WTC11 (cell line): ENCODE measurements around the gene IGFN1. TPM values are rescaled to one million over a fixed set of nuclear protein-coding genes. Genes with fewer than 3 reads are reported as not detected.

Experiments
- ATAC-seq: fragments of 200-7000 bp; cut with Tn5 transposase; 2 replicates; pipeline ENCODE4 v1.10.0; 2021; ENCODE audit warnings: mild to moderate bottlenecking, moderate library complexity
- CTCF ChIA-PET: fragments of 300-600 bp; sonication (Branson Sonifier 250); formaldehyde crosslinking; loops from one replicate; lab custom pipeline; 2021; ENCODE audit warnings: antibody characterized with exemption; lab: Charles Lee
- POLR2A ChIA-PET: fragments of 350-600 bp; sonication (Branson Sonifier 250); formaldehyde crosslinking; loops from one replicate; lab custom pipeline; 2021; ENCODE audit warnings: antibody characterized with exemption; lab: Charles Lee
- DNase-seq: peaks from one replicate; pipeline ENCODE4 v3.0.0; 2021; ENCODE audit warnings: low spot score
- H3K27ac Mint-ChIP-seq: 2 replicates; pipeline ENCODE4 v1.8.0; 2021; ENCODE audit warnings: mixed read lengths
- H3K27me3 Mint-ChIP-seq: 2 replicates; pipeline ENCODE4 v1.8.0; 2021; ENCODE audit warnings: low read depth, mild to moderate bottlenecking, moderate library complexity, mixed read lengths
- H3K36me3 Mint-ChIP-seq: 2 replicates; pipeline ENCODE4 v1.8.0; 2021; ENCODE audit warnings: mixed read lengths
- H3K4me1 Mint-ChIP-seq: 2 replicates; pipeline ENCODE4 v1.8.0; 2022; ENCODE audit warnings: mixed read lengths
- H3K4me3 Mint-ChIP-seq: 2 replicates; pipeline ENCODE4 v1.8.0; 2021; ENCODE audit warnings: mild to moderate bottlenecking, moderate library complexity, mixed read lengths
- H3K9me3 Mint-ChIP-seq: 2 replicates; pipeline ENCODE4 v1.8.0; 2021; ENCODE audit warnings: mixed read lengths
- CBFB ChIP-seq: sonication (generic); formaldehyde crosslinking; IDR thresholded peaks from 2 replicates; pipeline ENCODE4 v1.8.1; 2022; ENCODE audit warnings: mild to moderate bottlenecking, low read depth, missing genetic modification reagents
- FOXJ3 ChIP-seq: sonication (generic); formaldehyde crosslinking; IDR thresholded peaks from 2 replicates; pipeline ENCODE4 v1.9.0; 2021; ENCODE audit warnings: missing genetic modification reagents, mild to moderate bottlenecking, borderline replicate concordance
- GABPB1 ChIP-seq: sonication (generic); formaldehyde crosslinking; IDR thresholded peaks from 2 replicates; pipeline ENCODE4 v1.8.1; 2023; ENCODE audit warnings: mild to moderate bottlenecking, missing genetic modification reagents
- NR2C2 ChIP-seq: sonication (generic); formaldehyde crosslinking; IDR thresholded peaks from 2 replicates; pipeline ENCODE4 v1.8.0; 2022; ENCODE audit warnings: mild to moderate bottlenecking, missing genetic modification reagents
- OVOL2 ChIP-seq: fragments of 250-450 bp; sonication (Bioruptor Pico); IDR thresholded peaks from 2 replicates; pipeline ENCODE4 v1.9.0; 2021; ENCODE audit warnings: mild to moderate bottlenecking, borderline replicate concordance
- TP53 ChIP-seq: sonication (generic); formaldehyde crosslinking; IDR thresholded peaks from 2 replicates; pipeline ENCODE4 v1.8.1; 2023; ENCODE audit warnings: mild to moderate bottlenecking, missing genetic modification reagents
- ZNF671 ChIP-seq: fragments of 250-450 bp; sonication (Bioruptor Pico); IDR thresholded peaks from 2 replicates; pipeline ENCODE4 v1.8.0; 2021; ENCODE audit warnings: mild to moderate bottlenecking
- total RNA-seq: library from RNA; stranded (reverse); gene quantifications from 3 replicates; pipeline ENCODE4 v1.2.3, GENCODE V29; 2021
- TF ChIP-seq, protein P1 (sequence below): sonication (generic); formaldehyde crosslinking; IDR thresholded peaks from 2 replicates; pipeline ENCODE4 v1.8.0; 2023; ENCODE audit warnings: mild to moderate bottlenecking, missing genetic modification reagents
- TF ChIP-seq, protein P2 (sequence below): sonication (generic); formaldehyde crosslinking; IDR thresholded peaks from 2 replicates; pipeline ENCODE4 v1.8.1; 2023; ENCODE audit warnings: mild to moderate bottlenecking, moderate library complexity, missing genetic modification reagents
- TF ChIP-seq, protein P3 (sequence below): fragments of 250-450 bp; sonication (Bioruptor Pico); IDR thresholded peaks from 2 replicates; pipeline ENCODE4 v2.1.2; 2022; ENCODE audit warnings: mild to moderate bottlenecking, moderate library complexity
- TF ChIP-seq, protein P4 (sequence below): fragments of 200-600 bp; IDR thresholded peaks from 2 replicates; pipeline ENCODE4 v1.8.0; 2022; ENCODE audit warnings: antibody characterized with exemption
- TF ChIP-seq, protein P5 (sequence below): sonication (generic); formaldehyde crosslinking; IDR thresholded peaks from 2 replicates; pipeline ENCODE4 v1.8.1; 2022; ENCODE audit warnings: mild to moderate bottlenecking, missing genetic modification reagents, moderate library complexity, borderline replicate concordance
- TF ChIP-seq, protein P6 (sequence below): sonication (generic); formaldehyde crosslinking; IDR thresholded peaks from 2 replicates; pipeline ENCODE4 v1.8.1; 2023; ENCODE audit warnings: mild to moderate bottlenecking, missing genetic modification reagents
- TF ChIP-seq, protein P7 (sequence below): sonication (generic); formaldehyde crosslinking; IDR thresholded peaks from 2 replicates; pipeline ENCODE4 v1.8.1; 2022; ENCODE audit warnings: low read depth, mild to moderate bottlenecking, moderate library complexity, missing genetic modification reagents, borderline replicate concordance
- TF ChIP-seq, protein P8 (sequence below): sonication (generic); formaldehyde crosslinking; IDR thresholded peaks from 2 replicates; pipeline ENCODE4 v1.8.0; 2022; ENCODE audit warnings: mild to moderate bottlenecking, missing genetic modification reagents
- TF ChIP-seq, protein P9 (sequence below): sonication (generic); formaldehyde crosslinking; IDR thresholded peaks from 2 replicates; pipeline ENCODE4 v1.8.1; 2023; ENCODE audit warnings: mild to moderate bottlenecking, missing genetic modification reagents, moderate library complexity
- TF ChIP-seq, protein P10 (sequence below): sonication (generic); formaldehyde crosslinking; IDR thresholded peaks from 2 replicates; pipeline ENCODE4 v1.8.1; 2023; ENCODE audit warnings: mild to moderate bottlenecking, missing genetic modification reagents

IGFN1 gene
- total RNA-seq, 1 experiment from 2014 or later: 0.11 TPM

DNA sequence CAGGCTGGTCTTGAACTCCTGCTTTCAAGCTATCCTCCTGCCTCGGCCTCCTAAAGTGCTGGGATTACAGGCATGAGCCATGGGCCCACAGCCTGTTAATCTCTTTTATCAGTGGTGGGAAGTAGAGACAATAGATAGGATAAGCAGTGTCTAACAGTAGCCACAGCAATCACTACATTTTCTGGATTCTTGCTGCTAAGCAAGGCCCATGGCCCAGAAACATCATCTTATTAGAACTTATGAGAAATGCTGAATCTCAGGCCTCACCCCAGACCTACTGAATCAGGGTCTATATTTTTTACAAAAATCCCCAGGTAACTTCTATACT is 29.7 kb downstream of the IGFN1 start:
- Mint-ChIP-seq H3K27me3 (peaks cover 5% of the 10 kb centered on the region), H3K4me3 (no peak overlapping the region), H3K27ac (no peak overlapping the region), H3K4me1 (peaks cover 6% of the 10 kb centered on the region), H3K9me3 (no peaks in the 10 kb centered on the region), H3K36me3 (no peaks in the 10 kb centered on the region)
- POLR2A ChIA-PET: no interaction called here
- ATAC-seq: no peak
- no peak for DNase-seq
- TF ChIP-seq, protein P1, sequence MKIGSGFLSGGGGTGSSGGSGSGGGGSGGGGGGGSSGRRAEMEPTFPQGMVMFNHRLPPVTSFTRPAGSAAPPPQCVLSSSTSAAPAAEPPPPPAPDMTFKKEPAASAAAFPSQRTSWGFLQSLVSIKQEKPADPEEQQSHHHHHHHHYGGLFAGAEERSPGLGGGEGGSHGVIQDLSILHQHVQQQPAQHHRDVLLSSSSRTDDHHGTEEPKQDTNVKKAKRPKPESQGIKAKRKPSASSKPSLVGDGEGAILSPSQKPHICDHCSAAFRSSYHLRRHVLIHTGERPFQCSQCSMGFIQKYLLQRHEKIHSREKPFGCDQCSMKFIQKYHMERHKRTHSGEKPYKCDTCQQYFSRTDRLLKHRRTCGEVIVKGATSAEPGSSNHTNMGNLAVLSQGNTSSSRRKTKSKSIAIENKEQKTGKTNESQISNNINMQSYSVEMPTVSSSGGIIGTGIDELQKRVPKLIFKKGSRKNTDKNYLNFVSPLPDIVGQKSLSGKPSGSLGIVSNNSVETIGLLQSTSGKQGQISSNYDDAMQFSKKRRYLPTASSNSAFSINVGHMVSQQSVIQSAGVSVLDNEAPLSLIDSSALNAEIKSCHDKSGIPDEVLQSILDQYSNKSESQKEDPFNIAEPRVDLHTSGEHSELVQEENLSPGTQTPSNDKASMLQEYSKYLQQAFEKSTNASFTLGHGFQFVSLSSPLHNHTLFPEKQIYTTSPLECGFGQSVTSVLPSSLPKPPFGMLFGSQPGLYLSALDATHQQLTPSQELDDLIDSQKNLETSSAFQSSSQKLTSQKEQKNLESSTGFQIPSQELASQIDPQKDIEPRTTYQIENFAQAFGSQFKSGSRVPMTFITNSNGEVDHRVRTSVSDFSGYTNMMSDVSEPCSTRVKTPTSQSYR: no peak
- TF ChIP-seq GABPB1 (no peak), CBFB (CRISPR knock-in tag) (no peak), NR2C2 (CRISPR knock-in tag) (no peak), FOXJ3 (CRISPR knock-in tag) (no peak)
- TF ChIP-seq, protein P2, sequence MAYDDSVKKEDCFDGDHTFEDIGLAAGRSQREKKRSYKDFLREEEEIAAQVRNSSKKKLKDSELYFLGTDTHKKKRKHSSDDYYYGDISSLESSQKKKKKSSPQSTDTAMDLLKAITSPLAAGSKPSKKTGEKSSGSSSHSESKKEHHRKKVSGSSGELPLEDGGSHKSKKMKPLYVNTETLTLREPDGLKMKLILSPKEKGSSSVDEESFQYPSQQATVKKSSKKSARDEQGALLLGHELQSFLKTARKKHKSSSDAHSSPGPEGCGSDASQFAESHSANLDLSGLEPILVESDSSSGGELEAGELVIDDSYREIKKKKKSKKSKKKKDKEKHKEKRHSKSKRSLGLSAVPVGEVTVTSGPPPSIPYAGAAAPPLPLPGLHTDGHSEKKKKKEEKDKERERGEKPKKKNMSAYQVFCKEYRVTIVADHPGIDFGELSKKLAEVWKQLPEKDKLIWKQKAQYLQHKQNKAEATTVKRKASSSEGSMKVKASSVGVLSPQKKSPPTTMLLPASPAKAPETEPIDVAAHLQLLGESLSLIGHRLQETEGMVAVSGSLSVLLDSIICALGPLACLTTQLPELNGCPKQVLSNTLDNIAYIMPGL (CRISPR knock-in tag): no peak
- TF ChIP-seq, protein P3, sequence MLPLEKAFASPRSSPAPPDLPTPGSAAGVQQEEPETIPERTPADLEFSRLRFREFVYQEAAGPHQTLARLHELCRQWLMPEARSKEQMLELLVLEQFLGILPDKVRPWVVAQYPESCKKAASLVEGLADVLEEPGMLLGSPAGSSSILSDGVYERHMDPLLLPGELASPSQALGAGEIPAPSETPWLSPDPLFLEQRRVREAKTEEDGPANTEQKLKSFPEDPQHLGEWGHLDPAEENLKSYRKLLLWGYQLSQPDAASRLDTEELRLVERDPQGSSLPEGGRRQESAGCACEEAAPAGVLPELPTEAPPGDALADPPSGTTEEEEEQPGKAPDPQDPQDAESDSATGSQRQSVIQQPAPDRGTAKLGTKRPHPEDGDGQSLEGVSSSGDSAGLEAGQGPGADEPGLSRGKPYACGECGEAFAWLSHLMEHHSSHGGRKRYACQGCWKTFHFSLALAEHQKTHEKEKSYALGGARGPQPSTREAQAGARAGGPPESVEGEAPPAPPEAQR: no peak
- TF ChIP-seq, protein P4, sequence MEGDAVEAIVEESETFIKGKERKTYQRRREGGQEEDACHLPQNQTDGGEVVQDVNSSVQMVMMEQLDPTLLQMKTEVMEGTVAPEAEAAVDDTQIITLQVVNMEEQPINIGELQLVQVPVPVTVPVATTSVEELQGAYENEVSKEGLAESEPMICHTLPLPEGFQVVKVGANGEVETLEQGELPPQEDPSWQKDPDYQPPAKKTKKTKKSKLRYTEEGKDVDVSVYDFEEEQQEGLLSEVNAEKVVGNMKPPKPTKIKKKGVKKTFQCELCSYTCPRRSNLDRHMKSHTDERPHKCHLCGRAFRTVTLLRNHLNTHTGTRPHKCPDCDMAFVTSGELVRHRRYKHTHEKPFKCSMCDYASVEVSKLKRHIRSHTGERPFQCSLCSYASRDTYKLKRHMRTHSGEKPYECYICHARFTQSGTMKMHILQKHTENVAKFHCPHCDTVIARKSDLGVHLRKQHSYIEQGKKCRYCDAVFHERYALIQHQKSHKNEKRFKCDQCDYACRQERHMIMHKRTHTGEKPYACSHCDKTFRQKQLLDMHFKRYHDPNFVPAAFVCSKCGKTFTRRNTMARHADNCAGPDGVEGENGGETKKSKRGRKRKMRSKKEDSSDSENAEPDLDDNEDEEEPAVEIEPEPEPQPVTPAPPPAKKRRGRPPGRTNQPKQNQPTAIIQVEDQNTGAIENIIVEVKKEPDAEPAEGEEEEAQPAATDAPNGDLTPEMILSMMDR: no peak
- CTCF ChIA-PET: no interaction called here

DNA sequence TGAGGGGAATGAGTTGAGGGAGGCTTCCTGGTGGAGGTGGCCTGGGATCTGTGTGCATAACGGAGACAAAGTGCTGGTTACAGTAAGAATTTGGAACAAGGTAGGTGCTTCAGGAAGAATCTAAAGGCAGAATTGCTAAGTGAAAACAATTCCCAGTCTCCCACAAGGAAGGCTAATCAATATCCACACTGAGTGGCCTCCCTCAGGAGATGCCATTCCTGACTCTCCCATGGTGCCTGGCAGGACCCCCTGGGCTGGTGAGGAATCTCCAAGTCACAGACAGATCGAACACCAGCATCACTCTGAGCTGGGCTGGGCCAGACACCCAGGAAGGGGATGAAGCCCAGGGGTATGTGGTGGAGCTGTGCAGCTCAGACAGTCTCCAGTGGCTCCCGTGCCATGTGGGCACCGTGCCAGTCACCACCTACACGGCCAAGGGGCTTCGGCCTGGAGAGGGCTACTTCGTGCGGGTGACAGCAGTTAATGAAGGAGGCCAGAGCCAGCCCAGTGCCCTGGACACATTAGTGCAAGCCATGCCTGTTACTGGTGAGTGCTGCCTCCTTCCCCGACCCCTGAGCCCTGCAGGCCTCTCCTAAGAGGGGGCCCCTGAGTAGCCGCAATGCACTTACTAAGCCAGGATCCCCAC is 30.7 kb downstream of the IGFN1 start:
- H3K4me3 Mint-ChIP-seq: no peak overlapping the region
- H3K9me3 Mint-ChIP-seq: no peaks in the 10 kb centered on the region
- DNase-seq: no peak
- CTCF ChIA-PET: interaction anchor here (1.9 to 2.0 kb wide), 3 partner anchors 102 to 292 kb away, joined by 4 to 15 read pairs (median 12); no protein-coding TSS in a partner anchor
- H3K4me1 Mint-ChIP-seq: no peaks in the 10 kb centered on the region
- POLR2A ChIA-PET: no interaction called here
- H3K36me3 Mint-ChIP-seq: no peaks in the 10 kb centered on the region
- H3K27ac Mint-ChIP-seq: no peak overlapping the region
- no peak for ATAC-seq
- H3K27me3 Mint-ChIP-seq: peaks cover 5% of the 10 kb centered on the region
- TF ChIP-seq, protein P5, sequence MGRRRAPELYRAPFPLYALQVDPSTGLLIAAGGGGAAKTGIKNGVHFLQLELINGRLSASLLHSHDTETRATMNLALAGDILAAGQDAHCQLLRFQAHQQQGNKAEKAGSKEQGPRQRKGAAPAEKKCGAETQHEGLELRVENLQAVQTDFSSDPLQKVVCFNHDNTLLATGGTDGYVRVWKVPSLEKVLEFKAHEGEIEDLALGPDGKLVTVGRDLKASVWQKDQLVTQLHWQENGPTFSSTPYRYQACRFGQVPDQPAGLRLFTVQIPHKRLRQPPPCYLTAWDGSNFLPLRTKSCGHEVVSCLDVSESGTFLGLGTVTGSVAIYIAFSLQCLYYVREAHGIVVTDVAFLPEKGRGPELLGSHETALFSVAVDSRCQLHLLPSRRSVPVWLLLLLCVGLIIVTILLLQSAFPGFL (CRISPR knock-in tag): no peak
- TF ChIP-seq, protein P6, sequence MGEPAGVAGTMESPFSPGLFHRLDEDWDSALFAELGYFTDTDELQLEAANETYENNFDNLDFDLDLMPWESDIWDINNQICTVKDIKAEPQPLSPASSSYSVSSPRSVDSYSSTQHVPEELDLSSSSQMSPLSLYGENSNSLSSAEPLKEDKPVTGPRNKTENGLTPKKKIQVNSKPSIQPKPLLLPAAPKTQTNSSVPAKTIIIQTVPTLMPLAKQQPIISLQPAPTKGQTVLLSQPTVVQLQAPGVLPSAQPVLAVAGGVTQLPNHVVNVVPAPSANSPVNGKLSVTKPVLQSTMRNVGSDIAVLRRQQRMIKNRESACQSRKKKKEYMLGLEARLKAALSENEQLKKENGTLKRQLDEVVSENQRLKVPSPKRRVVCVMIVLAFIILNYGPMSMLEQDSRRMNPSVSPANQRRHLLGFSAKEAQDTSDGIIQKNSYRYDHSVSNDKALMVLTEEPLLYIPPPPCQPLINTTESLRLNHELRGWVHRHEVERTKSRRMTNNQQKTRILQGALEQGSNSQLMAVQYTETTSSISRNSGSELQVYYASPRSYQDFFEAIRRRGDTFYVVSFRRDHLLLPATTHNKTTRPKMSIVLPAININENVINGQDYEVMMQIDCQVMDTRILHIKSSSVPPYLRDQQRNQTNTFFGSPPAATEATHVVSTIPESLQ (CRISPR knock-in tag): no peak
- TF ChIP-seq NR2C2 (CRISPR knock-in tag) (no peak), OVOL2 (CRISPR knock-in tag) (no peak), TP53 (CRISPR knock-in tag) (no peak), ZNF671 (no peak)
- TF ChIP-seq, protein P7, sequence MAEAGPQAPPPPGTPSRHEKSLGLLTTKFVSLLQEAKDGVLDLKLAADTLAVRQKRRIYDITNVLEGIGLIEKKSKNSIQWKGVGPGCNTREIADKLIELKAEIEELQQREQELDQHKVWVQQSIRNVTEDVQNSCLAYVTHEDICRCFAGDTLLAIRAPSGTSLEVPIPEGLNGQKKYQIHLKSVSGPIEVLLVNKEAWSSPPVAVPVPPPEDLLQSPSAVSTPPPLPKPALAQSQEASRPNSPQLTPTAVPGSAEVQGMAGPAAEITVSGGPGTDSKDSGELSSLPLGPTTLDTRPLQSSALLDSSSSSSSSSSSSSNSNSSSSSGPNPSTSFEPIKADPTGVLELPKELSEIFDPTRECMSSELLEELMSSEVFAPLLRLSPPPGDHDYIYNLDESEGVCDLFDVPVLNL (CRISPR knock-in tag): no peak
- TF ChIP-seq, protein P8, sequence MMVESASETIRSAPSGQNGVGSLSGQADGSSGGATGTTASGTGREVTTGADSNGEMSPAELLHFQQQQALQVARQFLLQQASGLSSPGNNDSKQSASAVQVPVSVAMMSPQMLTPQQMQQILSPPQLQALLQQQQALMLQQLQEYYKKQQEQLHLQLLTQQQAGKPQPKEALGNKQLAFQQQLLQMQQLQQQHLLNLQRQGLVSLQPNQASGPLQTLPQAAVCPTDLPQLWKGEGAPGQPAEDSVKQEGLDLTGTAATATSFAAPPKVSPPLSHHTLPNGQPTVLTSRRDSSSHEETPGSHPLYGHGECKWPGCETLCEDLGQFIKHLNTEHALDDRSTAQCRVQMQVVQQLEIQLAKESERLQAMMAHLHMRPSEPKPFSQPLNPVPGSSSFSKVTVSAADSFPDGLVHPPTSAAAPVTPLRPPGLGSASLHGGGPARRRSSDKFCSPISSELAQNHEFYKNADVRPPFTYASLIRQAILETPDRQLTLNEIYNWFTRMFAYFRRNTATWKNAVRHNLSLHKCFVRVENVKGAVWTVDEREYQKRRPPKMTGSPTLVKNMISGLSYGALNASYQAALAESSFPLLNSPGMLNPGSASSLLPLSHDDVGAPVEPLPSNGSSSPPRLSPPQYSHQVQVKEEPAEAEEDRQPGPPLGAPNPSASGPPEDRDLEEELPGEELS (CRISPR knock-in tag): no peak
- TF ChIP-seq, protein P9, sequence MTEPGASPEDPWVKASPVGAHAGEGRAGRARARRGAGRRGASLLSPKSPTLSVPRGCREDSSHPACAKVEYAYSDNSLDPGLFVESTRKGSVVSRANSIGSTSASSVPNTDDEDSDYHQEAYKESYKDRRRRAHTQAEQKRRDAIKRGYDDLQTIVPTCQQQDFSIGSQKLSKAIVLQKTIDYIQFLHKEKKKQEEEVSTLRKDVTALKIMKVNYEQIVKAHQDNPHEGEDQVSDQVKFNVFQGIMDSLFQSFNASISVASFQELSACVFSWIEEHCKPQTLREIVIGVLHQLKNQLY: no peak
- TF ChIP-seq, protein P10, sequence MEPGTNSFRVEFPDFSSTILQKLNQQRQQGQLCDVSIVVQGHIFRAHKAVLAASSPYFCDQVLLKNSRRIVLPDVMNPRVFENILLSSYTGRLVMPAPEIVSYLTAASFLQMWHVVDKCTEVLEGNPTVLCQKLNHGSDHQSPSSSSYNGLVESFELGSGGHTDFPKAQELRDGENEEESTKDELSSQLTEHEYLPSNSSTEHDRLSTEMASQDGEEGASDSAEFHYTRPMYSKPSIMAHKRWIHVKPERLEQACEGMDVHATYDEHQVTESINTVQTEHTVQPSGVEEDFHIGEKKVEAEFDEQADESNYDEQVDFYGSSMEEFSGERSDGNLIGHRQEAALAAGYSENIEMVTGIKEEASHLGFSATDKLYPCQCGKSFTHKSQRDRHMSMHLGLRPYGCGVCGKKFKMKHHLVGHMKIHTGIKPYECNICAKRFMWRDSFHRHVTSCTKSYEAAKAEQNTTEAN: no peak
